ENCODE results near the gene HYLS1. TPM values are rescaled to one million over a fixed set of nuclear protein-coding genes. Genes with fewer than 3 reads are reported as not detected.

HYLS1 gene
- total RNA-seq, 6 donors from 2014 or later: 0.55 to 6.3 (median 3.8) TPM

GRCh38 chr11:125874556-125875124 lies 12.8 kb upstream of the HYLS1 start:
- no peaks in the 10 kb centered on the region for H3K36me3 ChIP-seq
- no peak for DNase-seq
- H3K27ac ChIP-seq: no peak overlapping the region
- no peaks in the 10 kb centered on the region for H3K4me1 ChIP-seq
- no peak overlapping the region for H3K4me3 ChIP-seq
- TF ChIP-seq CTCF (IDR thresholded peaks at IDR 0.05): peak; percentile 39 to 75 (median 64)
- TF ChIP-seq POLR2A (IDR thresholded peaks at IDR 0.05): no peak
- peak in 1 of 2 donors; percentile 95 for ATAC-seq (ENCODE audit: low FRiP score in 2 of 2)
- WGBS, 2 donors: 13 to 14% methylated on average over 8 of the region's 8 CpGs
- no peaks in the 10 kb centered on the region for H3K27me3 ChIP-seq
- H3K9me3 ChIP-seq: no peaks in the 10 kb centered on the region

GRCh38 chr11:125881291-125881690 lies 6.2 kb upstream of the HYLS1 start:
- 61 to 81% methylated on average over 1 of the region's 1 CpG for WGBS, 2 donors

GRCh38 chr11:125883375-125883774 lies 4.1 kb upstream of the HYLS1 start:
- Histone ChIP-seq H3K9me3 (no peaks in the 10 kb centered on the region), H3K27ac (no peak overlapping the region), H3K4me3 (no peak overlapping the region), H3K27me3 (no peaks in the 10 kb centered on the region), H3K36me3 (no peaks in the 10 kb centered on the region), H3K4me1 (peaks cover 3 to 9% (median 4%) of the 10 kb centered on the region in 4 donors)
- no peak for TF ChIP-seq CTCF (IDR thresholded peaks at IDR 0.05)
- no peak for TF ChIP-seq EP300 (IDR thresholded peaks at IDR 0.05)
- no peak for TF ChIP-seq POLR2A (IDR thresholded peaks at IDR 0.05)
- no peak for TF ChIP-seq POLR2AphosphoS5 (IDR thresholded peaks at IDR 0.05)
- ATAC-seq (ENCODE audit: low FRiP score in 2 of 2) (no peak), DNase-seq (no peak)
- WGBS, 2 donors: 73 to 81% methylated on average over 8 of the region's 8 CpGs

More at GRCh38 chr11:125881291-125881690, 6.2 kb upstream of the HYLS1 start:
- H3K9me3 ChIP-seq: no peaks in the 10 kb centered on the region
- TF ChIP-seq EP300 (IDR thresholded peaks at IDR 0.05) (no peak), CTCF (IDR thresholded peaks at IDR 0.05) (no peak), POLR2AphosphoS5 (IDR thresholded peaks at IDR 0.05) (no peak), POLR2A (IDR thresholded peaks at IDR 0.05) (no peak)
- no peaks in the 10 kb centered on the region for H3K27me3 ChIP-seq
- no peaks in the 10 kb centered on the region for H3K36me3 ChIP-seq
- DNase-seq: no peak
- H3K4me1 ChIP-seq: no peaks in the 10 kb centered on the region
- H3K27ac ChIP-seq: no peak overlapping the region
- no peak for ATAC-seq (ENCODE audit: low FRiP score in 2 of 2)
- no peak overlapping the region for H3K4me3 ChIP-seq

- TF ChIP-seq POLR2A (IDR thresholded peaks at IDR 0.05) (no peak), EP300 (IDR thresholded peaks at IDR 0.05) (no peak), POLR2AphosphoS5 (IDR thresholded peaks at IDR 0.05) (no peak), CTCF (IDR thresholded peaks at IDR 0.05) (no peak)
- ATAC-seq (ENCODE audit: low FRiP score in 2 of 2) (peak; percentile 73 to 78), DNase-seq (peak; percentile 42 to 88)
- Histone ChIP-seq H3K9me3 (no peaks in the 10 kb centered on the region), H3K4me1 (peaks cover 5 to 21% (median 11%) of the 10 kb centered on the region in 4 donors), H3K4me3 (peak overlapping the region in 3 of 4 donors; percentile 61 to 79 (median 74)), H3K27me3 (no peaks in the 10 kb centered on the region), H3K27ac (peak overlapping the region; percentile 84 to 94 (median 92)), H3K36me3 (peaks cover 0 to under 1% (median 0%) of the 10 kb centered on the region in 4 donors)
- WGBS, 2 donors: 24 to 26% methylated on average over 14 to 24 of the region's 24 CpGs
Measured at GRCh38 chr11:125886997-125887372, 483 bp upstream of the HYLS1 start.
